IMR-90 (cell line): ENCODE data around the gene DGKH. TPM values are rescaled to one million over a fixed set of nuclear protein-coding genes. Genes with fewer than 3 reads are reported as not detected.
"Not testable (repeated sequence)": the region's sequence is repeated elsewhere in the genome, so short reads cannot be mapped to it uniquely, and the experiment has no call there.

Experiments used
- ATAC-seq: fragments of 200-7000 bp; cut with Tn5 transposase; 2 replicates; pipeline ENCODE4 v1.9.1; 2020; ENCODE audit warnings: low read depth, mild to moderate bottlenecking, moderate library complexity
- BruUV-seq: library from RNA; stranded (reverse); fragments of 400-500 nt; replicated peaks from 2 replicates; lab custom pipeline; 2021; lab: Mats Ljungman, UMichigan
- CTCF ChIA-PET: fragments of 300-600 bp; formaldehyde crosslinking; extraction: SDS; loops from one replicate; lab custom pipeline; 2021; ENCODE audit warnings: antibody characterized with exemption; lab: Yijun Ruan, JAX
- POLR2A ChIA-PET: fragments of 300-600 bp; sonication (Branson Sonifier 250); formaldehyde crosslinking; loops from one replicate; lab custom pipeline; 2022; ENCODE audit warnings: antibody characterized with exemption; ENCODE audit not compliant: unreplicated experiment; lab: Charles Lee
- DNase-seq: peaks from one replicate; pipeline ENCODE4 v3.0.0; 2013
- H2AFZ ChIP-seq: replicated peaks from 2 replicates; pipeline ENCODE3; 2013; ENCODE audit warnings: low read length, mild to moderate bottlenecking; ENCODE audit not compliant: poor library complexity
- H2AK5ac ChIP-seq: 2 replicates; pipeline ENCODE4 v1.6.1; 2013; ENCODE audit warnings: low read depth, low read length, inconsistent platforms
- H2AK9ac ChIP-seq: replicated peaks from 2 replicates; pipeline ENCODE3; 2013; ENCODE audit warnings: mild to moderate bottlenecking, low read depth, low read length, moderate library complexity; ENCODE audit not compliant: poor library complexity
- H2BK120ac ChIP-seq: 2 replicates; pipeline ENCODE4 v1.6.1; 2013; ENCODE audit warnings: low read depth, low read length, inconsistent platforms
- H2BK15ac ChIP-seq: 3 replicates; pipeline ENCODE4 v1.6.1; 2013; ENCODE audit warnings: low read depth, low read length, inconsistent platforms
- H2BK20ac ChIP-seq: 2 replicates; pipeline ENCODE4 v1.6.1; 2013; ENCODE audit warnings: low read depth, mild to moderate bottlenecking, inconsistent platforms, low read length, moderate library complexity
- H2BK5ac ChIP-seq: 2 replicates; pipeline ENCODE4 v1.6.1; 2013; ENCODE audit warnings: mild to moderate bottlenecking, low read depth, low read length, inconsistent platforms; ENCODE audit not compliant: poor library complexity, severe bottlenecking
- H3K14ac ChIP-seq: replicated peaks from 2 replicates; pipeline ENCODE4 v1.6.1; 2013; ENCODE audit warnings: low read depth, low read length, inconsistent platforms
- H3K18ac ChIP-seq: 2 replicates; pipeline ENCODE4 v1.6.1; 2013; ENCODE audit warnings: low read depth, low read length, control low read depth
- H3K23ac ChIP-seq: 2 replicates; pipeline ENCODE4 v1.6.1; 2013; ENCODE audit warnings: low read depth, low read length, inconsistent platforms
- H3K27ac ChIP-seq: 2 replicates; pipeline ENCODE4 v1.5.1; 2013; ENCODE audit warnings: mild to moderate bottlenecking, control low read depth, low read length; ENCODE audit not compliant: insufficient read depth
- H3K27me3 ChIP-seq: 2 replicates; pipeline ENCODE4 v1.6.1; 2013; ENCODE audit warnings: low read length; ENCODE audit not compliant: control insufficient read depth, insufficient read depth
- H3K36me3 ChIP-seq: 2 replicates; pipeline ENCODE4 v1.6.1; 2013; ENCODE audit warnings: low read length, mixed read lengths; ENCODE audit not compliant: control insufficient read depth, insufficient read depth
- H3K4ac ChIP-seq: 2 replicates; pipeline ENCODE4 v1.6.1; 2013; ENCODE audit warnings: low read depth, low read length, inconsistent platforms
- H3K4me1 ChIP-seq: 2 replicates; pipeline ENCODE4 v1.6.1; 2013; ENCODE audit warnings: low read length, mixed read lengths; ENCODE audit not compliant: control insufficient read depth, insufficient read depth
- H3K4me2 ChIP-seq: 2 replicates; pipeline ENCODE4 v1.6.1; 2013; ENCODE audit warnings: low read depth, mild to moderate bottlenecking, control low read depth, low read length, moderate library complexity
- H3K4me3 ChIP-seq: 2 replicates; pipeline ENCODE4 v1.5.1; 2013; ENCODE audit warnings: low read depth, mild to moderate bottlenecking, control low read depth, low read length, moderate library complexity; ENCODE audit not compliant: insufficient read depth
- H3K56ac ChIP-seq: 2 replicates; pipeline ENCODE4 v1.6.1; 2013; ENCODE audit warnings: low read length, inconsistent platforms; ENCODE audit not compliant: insufficient read depth; ENCODE audit errors: extremely low read depth
- H3K79me1 ChIP-seq, 2 experiments: 2 replicates each; pipeline ENCODE4 v1.6.1; 2013; ENCODE audit warnings: low read length in 2 of 2, inconsistent platforms in 1 of 2, low read depth in 1 of 2
- H3K9ac ChIP-seq: 2 replicates; pipeline ENCODE4 v1.6.1; 2013; ENCODE audit warnings: low read depth, low read length, control low read depth
- H3K9me1 ChIP-seq: 2 replicates; pipeline ENCODE4 v1.6.1; 2013; ENCODE audit warnings: low read length, inconsistent platforms; ENCODE audit not compliant: insufficient read depth
- H3K9me3 ChIP-seq: 2 replicates; pipeline ENCODE4 v1.6.1; 2013; ENCODE audit warnings: low read length; ENCODE audit not compliant: control insufficient read depth, insufficient read depth
- H4K20me1 ChIP-seq: 2 replicates; pipeline ENCODE4 v1.6.1; 2013; ENCODE audit warnings: low read length, inconsistent platforms; ENCODE audit not compliant: insufficient read depth
- H4K5ac ChIP-seq: 2 replicates; pipeline ENCODE4 v1.6.1; 2013; ENCODE audit warnings: mild to moderate bottlenecking, low read depth, low read length, control low read depth
- H4K8ac ChIP-seq, 2 experiments: 2 replicates each; pipeline ENCODE4 v1.6.1; 2013; ENCODE audit warnings: low read depth in 2 of 2, low read length in 2 of 2, control low read depth in 1 of 2, inconsistent platforms in 1 of 2
- H4K91ac ChIP-seq: 2 replicates; pipeline ENCODE4 v1.6.1; 2013; ENCODE audit warnings: low read depth, low read length, inconsistent platforms; ENCODE audit not compliant: insufficient read depth
- WGBS, 2 experiments: methylation state at CpG; one replicate each; pipeline versions ENCODE4 v1.1.5 to v1.1.7; 2013; ENCODE audit warnings: missing lambda C conversion rate in 2 of 2; ENCODE audit not compliant: insufficient read length in 1 of 2; ENCODE audit errors: extremely low coverage in 2 of 2; 5-methylcytosine and 5-hydroxymethylcytosine counted together
- dilution Hi-C: fragments of 300-500 bp; cut with HindIII; formaldehyde crosslinking; loops from one replicate; pipeline ENCODE4 v1.14.3; 2018; ENCODE audit warnings: low sequenced_read_pairs; ENCODE audit not compliant: unreplicated experiment
- in situ Hi-C: fragments of 300-500 bp; cut with MboI; formaldehyde crosslinking; loops from 3 replicates; pipeline ENCODE4 v1.14.3; 2019; ENCODE audit warnings: low sequenced_read_pairs, inconsistent platforms, mixed read lengths
- intact Hi-C: fragments of 100-400 bp; cut with micrococcal nuclease; formaldehyde crosslinking; loops from 2 replicates; pipeline ENCODE4 v1.10.0; 2022
- polyA plus RNA-seq, 3 experiments: library from polyadenylated mRNA; depleted of rRNA; stranded (reverse); fragments of >200 nt; gene quantifications; 2 replicates each; pipeline ENCODE4 v1.2.3, GENCODE V29; 2012; ENCODE audit warnings: low replicate concordance in 1 of 3
- total RNA-seq: library from RNA; depleted of rRNA; stranded (reverse); fragments of >200 nt; gene quantifications from 2 replicates; pipeline ENCODE4 v1.2.3, GENCODE V29; 2012

DGKH gene
- total and polyA plus RNA-seq, 2 of the 4 experiments (the other 2 are of a cell fraction), result 2.0 to 13.4 TPM

- in situ Hi-C loops, intact Hi-C loops, H3K56ac ChIP-seq, H3K4ac ChIP-seq, H3K9ac ChIP-seq, ATAC-seq, POLR2A ChIA-PET, H2AFZ ChIP-seq, H3K4me1 ChIP-seq, H3K9me3 ChIP-seq, H3K9me1 ChIP-seq, H4K20me1 ChIP-seq, H2BK15ac ChIP-seq, H3K4me3 ChIP-seq, H4K5ac ChIP-seq, DNase-seq, H2AK9ac ChIP-seq, H2BK5ac ChIP-seq, H3K27ac ChIP-seq, H3K27me3 ChIP-seq, H2AK5ac ChIP-seq, H3K23ac ChIP-seq, BruUV-seq, H2BK120ac ChIP-seq, H4K8ac ChIP-seq, H3K14ac ChIP-seq, H3K4me2 ChIP-seq, dilution Hi-C loops, H3K36me3 ChIP-seq, H4K91ac ChIP-seq, H3K18ac ChIP-seq, H2BK20ac ChIP-seq: not testable (repeated sequence)
- CTCF ChIA-PET, result interaction anchor here (1.0 kb wide), 1 partner anchor 182 kb away, joined by 4 read pairs; no protein-coding TSS in a partner anchor
- no CpG with 5 or more reads among the region's 2 CpGs for WGBS, 2 experiments
- H3K79me1 ChIP-seq, result peaks cover 3 to 14% of the 10 kb centered on the region in 2 experiments; a peak in 2 of 4 replicates
Observed at GRCh38 chr13:42141052-42141451, 92.6 kb downstream of the DGKH start.
